ENCODE measurements around the gene MCM5. TPM values are rescaled to one million over a fixed set of nuclear protein-coding genes. Genes with fewer than 3 reads are reported as not detected.

MCM5 gene
- total RNA-seq, 1 donor from 2014 or later: 25.7 TPM

DNA sequence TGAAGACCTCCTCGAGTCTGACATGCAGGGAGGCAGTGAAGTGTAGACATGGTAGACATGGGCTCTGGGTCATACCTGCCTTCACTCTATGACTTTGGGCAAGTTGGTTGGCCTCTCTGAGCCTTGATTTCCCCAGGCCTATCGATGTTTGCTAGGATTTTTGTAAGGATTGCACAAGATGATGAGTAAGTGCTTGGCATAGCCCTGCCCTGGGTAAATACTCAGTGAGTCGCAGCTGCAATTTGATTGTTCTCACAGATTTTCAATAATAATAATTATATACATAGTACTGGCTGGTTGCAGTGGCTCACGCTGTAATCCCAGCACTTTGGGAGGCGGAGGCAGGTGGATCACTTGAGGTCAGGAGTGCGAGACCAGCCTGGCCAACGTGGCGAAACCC is 18.1 kb downstream of the MCM5 start:
- no peaks in the 10 kb centered on the region for H3K9me3 ChIP-seq
- no peaks in the 10 kb centered on the region for H3K27me3 ChIP-seq (ENCODE audit: low read depth)
- H3K4me3 ChIP-seq: no peak overlapping the region
- H3K36me3 ChIP-seq: peaks cover 96% of the 10 kb centered on the region
- TF ChIP-seq, protein P1, sequence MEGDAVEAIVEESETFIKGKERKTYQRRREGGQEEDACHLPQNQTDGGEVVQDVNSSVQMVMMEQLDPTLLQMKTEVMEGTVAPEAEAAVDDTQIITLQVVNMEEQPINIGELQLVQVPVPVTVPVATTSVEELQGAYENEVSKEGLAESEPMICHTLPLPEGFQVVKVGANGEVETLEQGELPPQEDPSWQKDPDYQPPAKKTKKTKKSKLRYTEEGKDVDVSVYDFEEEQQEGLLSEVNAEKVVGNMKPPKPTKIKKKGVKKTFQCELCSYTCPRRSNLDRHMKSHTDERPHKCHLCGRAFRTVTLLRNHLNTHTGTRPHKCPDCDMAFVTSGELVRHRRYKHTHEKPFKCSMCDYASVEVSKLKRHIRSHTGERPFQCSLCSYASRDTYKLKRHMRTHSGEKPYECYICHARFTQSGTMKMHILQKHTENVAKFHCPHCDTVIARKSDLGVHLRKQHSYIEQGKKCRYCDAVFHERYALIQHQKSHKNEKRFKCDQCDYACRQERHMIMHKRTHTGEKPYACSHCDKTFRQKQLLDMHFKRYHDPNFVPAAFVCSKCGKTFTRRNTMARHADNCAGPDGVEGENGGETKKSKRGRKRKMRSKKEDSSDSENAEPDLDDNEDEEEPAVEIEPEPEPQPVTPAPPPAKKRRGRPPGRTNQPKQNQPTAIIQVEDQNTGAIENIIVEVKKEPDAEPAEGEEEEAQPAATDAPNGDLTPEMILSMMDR (IDR thresholded peaks at IDR 0.05): no peak
- H3K27ac ChIP-seq: no peak overlapping the region
- no peak for ATAC-seq
- no peak for DNase-seq
- H3K4me1 ChIP-seq: no peaks in the 10 kb centered on the region
- intact Hi-C loops (cut with DNase I): no loop called here

DNA sequence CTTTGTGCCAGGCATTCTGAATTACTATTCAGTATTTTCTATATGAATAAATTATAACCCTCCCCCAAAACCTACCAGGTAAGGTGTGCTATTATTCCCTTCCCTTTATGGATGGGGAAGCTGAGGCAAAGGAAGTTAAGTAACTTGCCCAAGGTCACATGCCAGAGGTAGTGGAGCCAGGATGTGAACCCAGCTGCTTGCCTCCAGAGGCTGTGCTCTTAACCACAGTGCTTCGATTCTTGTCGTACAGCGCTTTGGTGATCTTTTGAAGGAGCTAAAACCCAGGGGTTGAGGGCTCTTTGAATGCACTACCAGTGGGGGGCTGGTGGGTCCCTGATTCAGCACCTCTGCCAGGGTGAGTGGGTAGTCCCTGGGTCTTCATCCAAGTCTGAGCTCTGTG is 18.8 kb downstream of the MCM5 start:
- H3K27ac ChIP-seq: no peak overlapping the region
- no peak overlapping the region for H3K4me3 ChIP-seq
- H3K36me3 ChIP-seq: peaks cover 97% of the 10 kb centered on the region
- intact Hi-C loops (cut with DNase I): no loop called here
- no peak for ATAC-seq
- TF ChIP-seq, protein P1 (IDR thresholded peaks at IDR 0.05): no peak
- H3K4me1 ChIP-seq: no peaks in the 10 kb centered on the region
- no peaks in the 10 kb centered on the region for H3K27me3 ChIP-seq (ENCODE audit: low read depth)
- DNase-seq: no peak
- H3K9me3 ChIP-seq: no peaks in the 10 kb centered on the region

DNA sequence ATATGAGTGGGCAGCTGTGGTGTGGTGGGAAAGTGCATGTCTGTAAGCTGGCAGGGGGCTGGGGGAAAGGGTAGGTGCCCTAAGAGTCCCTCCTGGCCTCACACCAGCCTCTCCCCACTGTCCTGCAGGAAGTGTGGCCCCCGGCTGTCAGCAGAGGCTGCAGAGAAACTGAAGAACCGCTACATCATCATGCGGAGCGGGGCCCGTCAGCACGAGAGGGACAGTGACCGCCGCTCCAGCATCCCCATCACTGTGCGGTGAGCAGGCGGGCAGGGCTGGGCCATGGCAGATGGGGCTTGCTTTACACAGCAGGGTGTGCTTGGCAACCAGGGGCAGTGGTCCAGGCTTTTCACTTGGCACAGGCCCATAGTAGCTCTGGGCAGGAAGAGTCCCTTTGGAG is 19.8 kb downstream of the MCM5 start:
- Histone ChIP-seq H3K27ac (no peak overlapping the region), H3K36me3 (peaks cover 97% of the 10 kb centered on the region), H3K4me1 (no peaks in the 10 kb centered on the region), H3K9me3 (no peaks in the 10 kb centered on the region), H3K27me3 (ENCODE audit: low read depth) (no peaks in the 10 kb centered on the region), H3K4me3 (no peak overlapping the region)
- intact Hi-C loops (cut with DNase I): no loop called here
- ATAC-seq: no peak
- TF ChIP-seq, protein P1 (IDR thresholded peaks at IDR 0.05): no peak
- no peak for DNase-seq

DNA sequence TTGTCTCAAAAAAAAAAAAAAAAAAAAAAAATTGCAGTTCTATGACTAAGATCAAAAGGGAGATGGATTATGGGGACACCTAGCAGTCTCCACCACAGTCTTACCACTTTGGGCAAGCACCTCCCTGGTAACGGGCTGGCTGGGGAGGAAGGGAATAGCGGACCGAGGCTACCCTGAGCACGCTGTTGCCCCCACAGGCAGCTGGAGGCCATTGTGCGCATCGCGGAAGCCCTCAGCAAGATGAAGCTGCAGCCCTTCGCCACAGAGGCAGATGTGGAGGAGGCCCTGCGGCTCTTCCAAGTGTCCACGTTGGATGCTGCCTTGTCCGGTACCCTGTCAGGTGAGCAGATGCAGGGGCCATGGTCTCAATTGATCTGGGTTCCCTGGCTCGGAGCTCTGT is 21.2 kb downstream of the MCM5 start:
- Histone ChIP-seq H3K36me3 (peaks cover 93% of the 10 kb centered on the region), H3K4me3 (no peak overlapping the region), H3K27me3 (ENCODE audit: low read depth) (no peaks in the 10 kb centered on the region), H3K4me1 (no peaks in the 10 kb centered on the region), H3K27ac (no peak overlapping the region), H3K9me3 (no peaks in the 10 kb centered on the region)
- TF ChIP-seq, protein P1 (IDR thresholded peaks at IDR 0.05): no peak
- ATAC-seq: no peak
- DNase-seq: no peak
- intact Hi-C loops (cut with DNase I): no loop called here

- intact Hi-C loops (cut with DNase I): no loop called here
- Histone ChIP-seq H3K9me3 (no peaks in the 10 kb centered on the region), H3K4me3 (no peak overlapping the region), H3K27ac (no peak overlapping the region), H3K4me1 (no peaks in the 10 kb centered on the region), H3K36me3 (peaks cover 92% of the 10 kb centered on the region), H3K27me3 (ENCODE audit: low read depth) (no peaks in the 10 kb centered on the region)
- no peak for ATAC-seq
- TF ChIP-seq, protein P1 (IDR thresholded peaks at IDR 0.05): no peak
- no peak for DNase-seq
Observed at GRCh38 chr22:35422145-35422544, 22.2 kb downstream of the MCM5 start.

- intact Hi-C loops (cut with DNase I): no loop called here
- Histone ChIP-seq H3K4me1 (no peaks in the 10 kb centered on the region), H3K27ac (no peak overlapping the region), H3K27me3 (ENCODE audit: low read depth) (no peaks in the 10 kb centered on the region), H3K4me3 (no peak overlapping the region), H3K9me3 (no peaks in the 10 kb centered on the region), H3K36me3 (peaks cover 85% of the 10 kb centered on the region)
- DNase-seq (no peak), ATAC-seq (no peak)
- TF ChIP-seq, protein P1 (IDR thresholded peaks at IDR 0.05): no peak
Observed at GRCh38 chr22:35422936-35423335, 23.0 kb downstream of the MCM5 start.

Measured in lower lobe of right lung (tissue), 2 donors.